GM21381 (cell line): ENCODE measurements around the gene GFPT2.

Source experiments
- ATAC-seq: cut with Tn5 transposase; IDR thresholded peaks from one replicate; pipeline ENCODE4 v1.9.1; 2021; ENCODE audit warnings: mild to moderate bottlenecking, moderate library complexity; ENCODE audit not compliant: unreplicated experiment

The GFPT2 gene

GRCh38 chr5:180379355-180380070 lies 26.4 kb upstream of the GFPT2 start:
- no peak for ATAC-seq

- ATAC-seq: no peak
Observed at GRCh38 chr5:180378438-180379344, 25.6 kb upstream of the GFPT2 start.

- ATAC-seq: no peak
Observed at GRCh38 chr5:180377556-180378197, 24.5 kb upstream of the GFPT2 start.

GRCh38 chr5:180376511-180376910 lies 23.4 kb upstream of the GFPT2 start:
- ATAC-seq: no peak

- no peak for ATAC-seq
Observed at GRCh38 chr5:180375955-180376354, 22.8 kb upstream of the GFPT2 start.

- no peak for ATAC-seq
Observed at GRCh38 chr5:180375291-180375690, 22.2 kb upstream of the GFPT2 start.

GRCh38 chr5:180373870-180374269 lies 20.7 kb upstream of the GFPT2 start:
- no peak for ATAC-seq

GRCh38 chr5:180373454-180373853 lies 20.3 kb upstream of the GFPT2 start:
- ATAC-seq: no peak

- no peak for ATAC-seq
Observed at GRCh38 chr5:180371949-180372348, 18.8 kb upstream of the GFPT2 start.

GRCh38 chr5:180370861-180371641 lies 17.9 kb upstream of the GFPT2 start:
- no peak for ATAC-seq

- ATAC-seq: no peak
Observed at GRCh38 chr5:180367991-180368390, 14.9 kb upstream of the GFPT2 start.

- no peak for ATAC-seq
Observed at GRCh38 chr5:180367300-180367699, 14.2 kb upstream of the GFPT2 start.

- no peak for ATAC-seq
Observed at GRCh38 chr5:180366326-180366725, 13.2 kb upstream of the GFPT2 start.

- ATAC-seq: no peak
Observed at GRCh38 chr5:180365829-180366228, 12.7 kb upstream of the GFPT2 start.

GRCh38 chr5:180364306-180364856 lies 11.2 kb upstream of the GFPT2 start:
- no peak for ATAC-seq

- no peak for ATAC-seq
Observed at GRCh38 chr5:180360078-180360957, 7.2 kb upstream of the GFPT2 start.

- ATAC-seq: no peak
Observed at GRCh38 chr5:180358694-180359093, 5.6 kb upstream of the GFPT2 start.

- no peak for ATAC-seq
Observed at GRCh38 chr5:180358179-180358578, 5.0 kb upstream of the GFPT2 start.

- no peak for ATAC-seq
Observed at GRCh38 chr5:180354966-180355365, 1.8 kb upstream of the GFPT2 start.
